Fibroblast of gingiva (primary cell): ENCODE results near the gene MOBP.
"Not testable (repeated sequence)": the region's sequence is repeated elsewhere in the genome, so short reads cannot be mapped to it uniquely, and the experiment has no call there.

Source experiments
- DNase-seq: peaks from one replicate; pipeline ENCODE4 v3.0.0-alpha.2; 2011; ENCODE audit warnings: low read depth

The MOBP gene, protein sequence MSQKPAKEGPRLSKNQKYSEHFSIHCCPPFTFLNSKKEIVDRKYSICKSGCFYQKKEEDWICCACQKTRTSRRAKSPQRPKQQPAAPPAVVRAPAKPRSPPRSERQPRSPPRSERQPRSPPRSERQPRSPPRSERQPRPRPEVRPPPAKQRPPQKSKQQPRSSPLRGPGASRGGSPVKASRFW

DNA sequence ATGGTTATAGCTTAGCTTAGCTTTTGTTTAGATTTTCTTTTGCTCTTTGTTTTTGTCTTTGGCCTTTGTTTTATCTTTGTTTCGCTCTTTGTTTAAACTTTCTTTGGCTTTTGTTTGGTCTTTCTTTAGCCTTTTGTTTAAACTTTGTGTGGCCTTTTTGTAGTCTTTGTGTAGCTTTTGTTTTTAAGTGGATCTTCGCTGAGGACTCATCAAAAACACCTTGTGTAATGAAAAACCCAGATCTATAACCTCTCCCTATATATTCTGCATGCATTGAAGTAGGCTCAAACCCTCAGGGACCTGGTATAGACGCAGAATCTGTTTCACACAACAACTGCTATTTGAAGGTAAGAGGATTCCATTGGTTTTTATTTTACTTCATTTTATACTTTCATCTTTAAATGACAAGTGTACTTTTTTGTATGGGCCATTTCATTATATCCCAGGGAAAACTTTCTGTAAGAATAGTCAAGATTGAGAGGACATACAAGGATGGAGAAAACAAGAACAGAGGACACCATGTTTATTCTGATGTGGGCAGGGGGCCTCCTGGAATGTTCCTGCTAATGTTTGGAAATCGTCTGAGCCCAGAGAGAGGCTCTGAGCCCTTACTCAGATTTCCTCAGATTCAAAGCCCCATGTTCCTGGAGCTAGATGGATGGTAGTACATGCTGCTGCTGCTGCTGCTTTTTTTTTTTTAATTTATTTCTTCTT lies at the start of gene MOBP:
TSS of gene MOBP (plus strand) at position 287 of the 714 bp plus-strand sequence. CDS start 34,390 bp downstream, outside the sequence.
- no peak for DNase-seq

DNA sequence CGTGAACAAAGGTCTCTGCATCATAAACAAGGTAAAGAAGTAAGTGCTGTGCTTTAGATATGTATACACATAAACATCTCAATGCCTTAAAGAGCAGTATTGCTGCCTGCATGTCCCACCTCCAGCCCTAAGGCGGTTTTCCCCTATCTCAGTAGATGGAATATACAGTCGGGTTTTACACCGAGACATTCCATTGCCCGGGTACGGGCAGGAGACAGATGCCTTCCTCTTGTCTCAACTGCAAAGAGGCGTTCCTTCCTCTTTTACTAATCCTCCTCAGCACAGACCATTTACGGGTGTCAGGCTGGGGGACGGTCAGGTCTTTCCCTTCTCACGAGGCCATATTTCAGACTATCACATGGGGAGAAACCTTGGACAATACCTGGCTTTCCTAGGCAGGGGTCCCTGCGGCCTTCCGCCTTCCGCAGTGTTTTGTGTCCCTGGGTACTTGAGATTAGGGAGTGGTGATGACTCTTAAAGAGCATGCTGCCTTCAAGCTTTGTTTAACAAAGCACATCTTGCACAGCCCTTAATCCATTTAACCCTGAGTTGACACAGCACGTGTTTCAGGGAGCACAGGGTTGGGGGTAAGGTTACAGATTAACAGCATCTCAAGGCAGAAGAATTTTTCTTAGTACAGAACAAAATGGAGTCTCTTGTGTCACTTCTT lies 48.8 kb upstream of the MOBP start:
- not testable (repeated sequence) for DNase-seq

DNA sequence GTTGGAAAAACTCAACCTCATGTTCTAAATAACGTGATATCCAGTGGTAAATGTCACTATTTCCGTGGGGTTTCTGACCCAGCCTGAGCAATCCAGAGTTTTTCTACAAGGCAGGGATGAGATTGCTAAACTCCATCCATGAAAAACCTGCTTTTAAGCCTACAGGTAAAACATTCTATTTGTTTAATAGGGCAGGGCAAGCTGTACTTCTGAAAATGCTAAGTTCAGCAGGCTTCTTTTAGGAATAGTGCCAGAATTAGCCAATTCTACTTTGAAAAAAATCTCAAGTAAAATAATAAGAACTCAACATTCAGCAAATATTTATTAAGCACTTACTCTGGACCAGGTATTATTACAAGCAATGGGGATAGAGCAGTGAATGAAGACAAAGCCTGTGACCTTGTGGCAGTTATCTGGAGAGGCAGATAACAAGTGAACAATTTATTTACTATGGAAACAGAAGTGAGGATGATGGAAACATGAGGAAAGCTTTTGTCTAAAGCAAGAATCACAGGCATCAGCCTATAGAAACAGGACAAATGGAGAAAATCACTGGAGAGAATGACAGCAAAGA lies 47.7 kb upstream of the MOBP start:
- DNase-seq, result no peak

DNA sequence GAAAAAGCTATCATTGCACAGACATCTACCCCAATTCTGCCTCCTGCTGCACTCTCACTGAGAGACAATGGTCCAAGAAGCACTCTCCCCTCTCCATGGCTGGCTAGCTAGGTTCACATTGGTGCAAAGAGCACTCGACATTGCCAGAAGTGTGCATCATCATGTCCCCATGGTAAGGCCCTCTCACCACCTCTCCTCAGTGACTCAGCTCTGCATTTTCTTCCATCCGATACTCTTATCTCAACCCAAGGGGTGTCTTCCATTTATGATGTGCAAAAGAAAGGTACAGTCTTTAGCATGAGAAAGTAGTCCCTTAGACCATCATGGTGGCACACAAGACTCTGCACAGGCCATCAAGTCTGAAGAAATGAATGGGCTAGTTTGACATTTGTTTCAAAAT lies 46.9 kb upstream of the MOBP start:
- no peak for DNase-seq

DNA sequence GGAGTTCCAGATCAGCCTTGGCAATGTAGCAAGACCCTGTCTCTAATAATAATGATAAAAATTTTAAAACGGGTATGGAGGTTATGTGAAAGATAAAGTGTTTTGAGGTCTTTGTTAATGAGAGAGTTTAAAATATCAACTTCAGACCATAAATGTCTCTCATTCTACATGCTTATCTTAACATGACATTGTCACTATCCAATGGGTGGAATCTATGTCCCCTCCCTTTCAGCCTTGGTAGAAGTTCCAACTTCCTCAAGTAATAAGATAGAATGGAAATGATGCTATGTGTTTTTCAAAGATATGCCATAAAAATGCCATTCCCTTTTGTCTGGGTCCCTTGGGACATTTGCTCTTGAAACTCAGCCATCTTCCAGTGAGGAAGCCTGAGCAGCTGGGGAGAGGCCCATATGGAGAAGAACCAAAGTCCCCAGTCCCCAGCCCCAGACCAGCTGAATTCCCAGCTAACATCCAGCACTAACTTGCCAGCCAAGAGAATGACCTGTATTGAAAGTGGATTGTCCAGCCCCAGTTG lies 44.0 kb upstream of the MOBP start:
- no peak for DNase-seq

DNA sequence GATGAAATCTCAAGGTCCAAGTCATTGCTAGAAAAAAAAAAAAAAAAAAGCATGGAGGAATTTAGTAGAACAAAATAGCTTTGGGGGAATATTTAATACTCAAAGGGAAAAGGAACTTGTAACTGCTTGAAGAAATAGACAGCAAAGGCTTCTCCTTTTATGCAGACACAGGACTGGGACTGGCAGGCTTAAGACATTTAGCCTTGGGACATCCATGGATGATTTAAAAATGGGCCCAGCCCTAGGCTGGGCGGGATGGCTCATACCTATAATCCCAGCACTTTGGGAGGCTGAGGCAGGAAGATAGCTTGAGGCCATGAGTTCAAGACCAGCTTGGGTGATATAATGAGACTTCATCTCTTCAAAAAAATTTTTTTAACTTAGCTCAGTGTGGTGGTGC lies 41.2 kb upstream of the MOBP start:
- DNase-seq, result no peak

DNA sequence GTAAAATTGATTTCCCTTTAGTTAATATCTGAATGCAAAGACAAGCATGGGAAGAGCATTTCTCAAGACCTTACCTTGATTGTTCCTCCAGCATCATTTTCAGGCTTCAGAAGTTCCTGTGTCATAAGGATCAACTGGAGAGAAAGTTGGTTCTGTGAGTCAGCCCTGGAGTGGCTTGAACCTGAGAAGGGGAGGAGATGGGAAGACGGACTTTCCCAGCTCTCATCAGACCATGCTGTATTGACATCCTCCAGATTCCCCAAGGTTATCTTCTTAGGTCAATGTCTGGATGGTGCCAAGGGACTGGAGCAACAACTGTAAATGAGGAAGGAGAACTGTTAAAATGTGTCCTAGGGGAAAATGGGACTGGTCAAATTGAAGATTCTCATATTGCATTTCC lies 40.0 kb upstream of the MOBP start:
- no peak for DNase-seq

DNA sequence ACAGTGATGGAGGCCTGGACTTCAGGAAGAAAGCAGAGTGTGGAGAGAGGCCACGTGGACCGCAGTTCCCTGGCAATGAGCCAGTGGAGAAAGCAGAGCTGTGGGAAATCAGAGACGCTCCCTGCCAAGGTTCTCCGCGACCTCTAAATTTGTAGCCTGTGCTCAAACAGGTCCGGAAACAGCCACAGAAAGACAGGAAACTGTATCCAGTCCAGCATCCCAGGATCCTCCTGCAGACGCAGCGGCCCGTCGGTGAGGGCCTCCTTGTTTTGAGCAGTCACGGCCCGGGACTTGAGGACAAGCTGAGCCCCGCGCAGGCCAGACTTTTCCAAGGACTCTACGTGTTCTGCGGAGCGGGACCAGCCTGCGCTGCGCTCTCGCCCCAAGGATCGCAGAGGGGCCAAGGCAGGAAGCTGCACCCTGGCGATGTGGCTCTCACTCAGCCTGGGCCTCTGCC lies 38.7 kb upstream of the MOBP start:
- no peak for DNase-seq

DNA sequence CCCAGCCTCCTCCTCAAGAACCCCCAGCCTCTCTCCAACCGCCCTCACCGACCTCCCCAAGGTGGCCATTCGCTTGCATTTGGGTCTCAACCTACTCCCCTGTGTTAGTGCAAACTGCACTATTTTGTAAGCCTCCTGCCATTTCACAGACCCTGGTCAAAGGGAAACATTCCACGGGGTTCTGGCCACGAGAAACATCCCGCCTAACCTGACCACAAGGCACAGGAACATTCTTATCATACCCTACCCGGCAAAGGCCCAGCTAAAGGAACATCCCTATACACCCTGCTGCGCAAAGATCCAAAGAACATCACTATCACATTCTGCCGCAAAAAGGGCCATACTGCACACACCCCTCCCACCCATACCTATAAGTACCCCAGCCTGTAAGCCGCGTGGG lies 38.0 kb upstream of the MOBP start:
- DNase-seq, result no peak

DNA sequence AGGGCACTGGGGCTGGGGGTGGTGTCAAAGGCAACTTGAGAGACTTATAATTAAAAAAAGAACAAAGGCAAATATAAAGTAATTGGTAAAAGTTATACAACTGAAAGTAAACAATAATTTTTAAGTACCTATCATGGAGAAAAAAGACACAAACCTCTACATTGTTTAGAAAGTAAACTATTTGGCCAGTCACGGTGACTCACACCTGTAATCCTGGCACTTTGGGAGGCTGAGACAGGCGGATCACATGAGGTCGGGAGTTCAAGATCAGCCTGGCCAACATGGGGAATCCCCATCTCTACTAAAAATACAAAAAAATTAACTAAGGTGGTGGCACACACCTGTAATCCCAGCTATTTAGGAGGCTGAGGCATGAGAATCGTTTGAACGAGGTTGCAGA lies 35.1 kb upstream of the MOBP start:
- no peak for DNase-seq

DNA sequence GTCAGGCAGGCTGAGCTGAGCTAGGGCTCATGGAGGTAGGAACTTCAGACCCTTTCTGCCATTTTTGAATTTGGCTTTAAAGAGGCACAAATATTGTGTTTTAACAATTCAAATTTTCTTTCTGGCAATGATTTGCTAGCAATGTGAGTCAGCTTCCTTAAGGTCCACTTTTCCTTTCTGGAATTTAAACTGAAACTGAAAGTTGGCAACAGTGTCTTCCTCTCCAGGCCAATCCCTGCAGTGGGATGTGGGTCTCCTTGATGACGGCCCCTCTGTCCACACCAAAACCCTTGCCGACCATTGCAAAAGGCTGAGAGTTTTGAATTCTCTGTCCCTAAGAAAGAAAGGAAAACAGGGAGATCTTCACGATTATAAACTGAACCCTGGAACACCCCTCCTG lies 33.8 kb upstream of the MOBP start:
- peak; percentile 35 for DNase-seq

DNA sequence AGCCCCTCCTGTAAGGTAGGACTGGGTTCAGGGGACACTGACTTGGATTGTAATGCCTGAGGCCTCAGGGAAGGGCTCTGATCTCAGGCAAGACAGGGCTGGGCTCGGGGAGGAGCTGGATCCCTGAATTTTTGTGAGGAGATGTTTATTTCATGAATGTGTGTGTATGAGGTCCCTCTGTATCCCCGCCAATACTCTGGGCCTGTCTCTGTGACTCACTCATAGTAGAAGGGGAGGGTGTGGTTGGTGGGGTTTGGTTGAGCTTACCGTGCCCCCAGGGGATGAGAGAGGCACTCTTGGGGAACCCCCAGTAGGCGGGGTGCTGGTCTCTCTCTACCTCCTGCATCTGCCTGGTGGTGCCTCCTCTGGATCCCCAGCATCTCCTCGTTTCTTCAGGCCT lies 32.9 kb upstream of the MOBP start:
- no peak for DNase-seq

DNA sequence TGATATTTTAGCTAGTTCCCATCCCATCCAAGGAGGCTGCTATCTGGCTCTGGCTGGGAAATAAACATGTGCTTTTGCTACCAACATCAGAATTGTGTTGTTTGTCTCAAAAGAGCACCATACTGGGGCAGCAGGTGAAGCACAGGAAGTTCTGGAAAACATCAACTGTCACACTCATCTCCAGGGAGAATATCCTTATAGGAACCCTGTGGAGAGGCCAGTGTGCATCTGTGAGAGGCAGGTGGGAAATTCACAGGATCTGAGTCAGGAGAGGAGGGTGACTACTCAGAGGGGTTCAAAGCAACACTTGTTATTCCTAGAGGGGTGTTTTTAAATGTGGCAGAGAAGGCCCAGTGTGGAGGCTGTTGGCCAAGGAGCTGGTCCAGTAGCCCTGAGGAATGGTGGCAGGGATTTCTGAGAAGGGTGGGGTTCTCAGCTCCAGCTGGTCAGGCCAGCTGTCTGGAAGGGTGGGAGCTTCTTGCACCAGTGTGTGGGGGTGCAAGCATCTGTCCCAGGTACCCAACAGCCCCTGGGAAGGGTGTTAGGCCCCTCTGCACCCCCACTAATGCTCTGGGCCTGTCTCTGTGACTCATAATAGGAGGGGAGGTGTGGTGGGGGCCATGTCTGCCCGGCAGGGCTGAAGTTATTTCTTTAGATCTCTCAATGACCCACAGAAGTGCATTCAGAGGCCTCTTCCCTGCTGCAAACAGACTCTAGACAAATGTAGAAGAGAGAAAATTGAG lies 32.3 kb upstream of the MOBP start:
- no peak for DNase-seq

DNA sequence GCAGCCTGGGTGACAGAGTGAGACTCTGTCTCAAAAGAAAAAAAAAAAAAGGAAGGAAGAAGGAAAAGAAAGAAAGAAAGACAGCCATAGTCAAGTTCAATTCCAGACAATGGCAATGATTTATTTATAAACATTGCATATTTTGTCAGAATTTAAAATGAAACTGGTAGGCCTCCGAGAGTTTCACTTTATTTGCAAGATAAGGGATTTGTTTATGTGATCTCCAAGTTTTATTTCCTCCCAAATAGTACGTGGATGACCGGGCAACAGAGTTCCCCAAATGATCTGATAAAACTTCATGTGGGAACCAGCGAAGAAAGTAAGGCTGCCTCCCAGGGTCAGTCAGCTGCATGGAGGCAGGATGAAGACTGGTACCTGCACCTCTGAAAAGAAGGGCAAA lies 28.6 kb upstream of the MOBP start:
- no peak for DNase-seq

DNA sequence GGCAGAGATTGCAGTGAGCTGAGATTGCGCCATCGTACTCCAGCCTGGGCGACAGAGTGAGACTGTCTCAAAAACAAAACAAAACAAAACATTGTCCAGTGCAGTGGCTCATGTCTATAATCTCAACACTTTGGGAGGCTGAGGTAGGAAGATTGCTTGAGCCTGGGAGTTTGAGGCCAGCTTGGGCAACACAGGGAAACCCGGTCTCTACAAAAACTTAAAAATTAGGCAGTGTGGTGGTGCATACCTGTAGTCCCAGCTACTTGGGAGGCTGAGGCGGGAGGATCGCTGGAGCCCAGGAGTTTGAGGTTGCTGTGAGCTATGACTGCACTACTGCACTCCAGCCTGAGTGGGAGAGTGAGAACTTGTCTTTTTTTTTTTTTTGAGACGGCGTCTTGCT lies 27.2 kb upstream of the MOBP start:
- DNase-seq, result no peak

DNA sequence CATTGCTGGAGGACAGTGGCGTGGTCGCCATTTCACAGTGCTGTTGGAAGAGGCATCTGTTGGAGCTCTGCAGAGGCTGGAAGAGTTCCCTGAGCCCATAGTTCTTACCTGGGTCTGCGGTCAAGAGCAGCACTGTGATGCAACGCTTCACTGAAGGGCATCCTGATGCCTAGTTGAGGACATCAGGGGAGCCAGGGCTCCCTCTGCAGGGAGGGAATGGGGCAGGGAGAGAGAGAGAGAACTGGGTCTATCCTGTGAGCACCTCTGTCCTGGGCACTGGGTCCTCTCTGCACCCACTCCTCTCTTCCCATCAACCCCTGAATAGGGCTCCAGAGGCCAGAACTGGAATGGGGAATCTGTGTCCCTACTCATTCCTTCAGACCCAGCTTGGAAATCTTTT lies 23.9 kb upstream of the MOBP start:
- no peak for DNase-seq

DNA sequence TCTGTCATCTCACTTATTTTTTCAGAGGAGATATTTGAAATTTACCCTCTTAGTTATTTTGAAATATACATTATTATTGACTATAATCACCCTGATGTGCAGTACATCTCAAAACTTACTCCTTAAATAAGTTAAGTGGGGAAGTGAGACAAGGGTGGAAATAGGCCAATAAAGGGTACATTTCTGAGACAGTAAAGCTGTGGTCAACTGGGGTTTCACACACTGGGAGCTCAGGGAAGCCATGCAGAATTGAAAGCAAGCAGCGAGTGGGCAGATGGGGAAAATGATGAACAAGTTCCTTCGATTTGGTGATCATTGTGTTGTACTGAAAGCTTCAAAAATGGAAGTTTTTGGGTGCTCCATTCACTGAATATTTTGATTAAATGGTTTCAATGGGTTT lies 21.6 kb upstream of the MOBP start:
- DNase-seq, result no peak

DNA sequence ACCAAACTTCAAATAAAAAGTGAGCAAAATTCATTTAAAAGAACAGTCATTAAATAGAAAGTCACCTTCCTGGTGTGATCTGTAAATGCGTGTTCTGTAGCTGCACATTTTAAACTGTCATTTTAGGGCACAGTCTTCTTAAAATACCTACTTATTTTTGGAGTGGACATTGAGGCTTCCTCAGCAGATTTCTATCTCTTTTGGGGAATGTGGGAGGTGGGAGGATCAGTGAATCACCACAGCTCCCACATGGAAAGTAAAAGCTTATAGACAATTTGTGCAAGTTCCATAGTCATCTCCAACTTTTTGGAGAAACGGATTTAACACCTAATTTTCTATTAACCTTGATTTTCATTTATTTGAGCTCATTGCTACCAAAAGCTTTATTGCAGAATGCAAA lies 21.0 kb upstream of the MOBP start:
- no peak for DNase-seq

DNA sequence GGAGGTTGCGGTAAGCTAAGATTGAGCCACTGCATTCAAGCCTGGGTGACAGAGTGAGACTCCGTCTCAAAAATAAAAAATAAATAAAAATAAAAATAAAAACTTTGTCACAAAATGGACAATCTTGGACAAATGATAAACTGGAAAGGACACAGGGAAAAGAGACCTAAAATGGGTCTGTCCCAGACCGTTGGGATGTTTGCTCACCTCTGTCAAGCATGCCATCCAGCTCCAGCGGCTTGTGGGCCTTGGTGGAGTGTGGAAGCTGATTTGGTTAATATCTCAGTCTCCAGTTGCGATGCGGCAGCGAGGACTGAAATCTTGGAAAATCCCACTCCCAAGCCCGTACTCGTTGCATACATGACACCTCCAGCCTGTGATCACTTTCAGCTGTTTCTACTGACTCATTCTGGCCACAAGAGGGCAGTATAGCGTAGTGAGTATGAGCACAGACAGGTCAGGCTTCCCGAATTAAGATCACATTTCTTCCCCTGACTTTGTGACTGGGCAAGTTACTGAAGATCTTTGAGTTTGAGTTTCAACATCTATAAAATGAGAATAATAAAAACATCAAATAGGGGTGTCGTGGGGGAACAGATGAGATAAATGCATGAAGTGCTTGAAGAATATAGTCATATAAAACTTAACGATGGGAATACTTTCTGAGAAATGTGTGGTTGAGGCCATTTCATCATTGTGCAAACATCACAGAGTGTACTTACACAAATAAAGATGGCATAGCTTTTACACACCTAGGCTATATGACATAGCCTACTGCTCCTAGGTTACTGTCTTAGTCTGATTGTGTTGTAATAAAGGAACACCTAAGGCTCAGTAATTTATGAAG lies 19.6 kb upstream of the MOBP start:
- DNase-seq, result peak; percentile 79

DNA sequence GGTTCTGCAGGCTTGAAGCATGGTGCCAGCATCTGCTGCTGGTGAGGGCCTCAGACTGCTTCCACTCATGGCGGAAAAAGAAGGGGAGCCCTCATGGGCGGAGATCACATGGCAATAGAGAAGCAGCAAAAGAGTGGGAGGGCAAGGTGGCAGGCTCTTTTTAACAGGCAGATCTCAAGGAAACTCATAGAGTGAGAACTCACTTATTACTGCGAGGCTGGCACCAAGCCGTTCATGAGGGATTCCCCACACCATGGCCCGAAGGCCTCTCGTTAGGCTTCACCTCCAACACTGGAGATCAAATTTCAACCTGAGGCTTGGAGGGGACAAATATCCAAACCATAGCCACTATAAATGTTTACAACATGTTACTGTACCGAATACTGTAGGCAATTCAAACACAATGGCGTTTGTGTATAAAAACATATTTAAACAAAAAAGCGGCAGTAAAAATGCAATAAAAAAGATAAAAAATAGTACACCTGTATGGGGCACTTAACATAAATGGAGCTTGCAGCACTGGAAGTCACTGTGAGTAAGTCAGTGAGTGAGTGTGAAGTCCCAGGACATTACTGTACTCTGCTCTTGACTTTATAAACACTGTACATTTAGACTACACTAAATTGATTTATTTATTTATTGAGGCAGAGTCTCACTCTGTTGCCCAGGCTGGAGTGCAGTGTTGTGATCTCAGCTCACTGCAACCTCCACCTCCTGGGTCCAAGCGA lies 18.8 kb upstream of the MOBP start:
- DNase-seq, result no peak

DNA sequence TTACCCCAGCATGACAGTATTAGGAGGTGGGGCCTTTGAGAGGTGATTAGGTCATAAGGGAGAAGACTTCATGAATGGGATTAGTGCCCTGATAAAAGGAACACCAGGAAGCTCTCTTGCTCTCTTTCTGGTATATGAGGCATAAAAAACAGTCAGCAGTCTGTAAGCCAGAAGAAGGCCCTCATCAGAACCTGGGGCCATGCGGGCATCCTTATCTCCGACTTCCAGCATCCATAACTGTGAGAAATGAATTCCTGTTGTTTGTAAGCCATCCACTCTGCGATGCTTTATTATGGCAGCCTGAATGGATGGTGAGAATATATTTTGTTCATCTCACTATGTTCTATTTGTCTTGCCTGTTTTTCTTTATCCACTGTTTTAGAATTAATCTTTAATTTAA lies 17.7 kb upstream of the MOBP start:
- no peak for DNase-seq
